ENCODE measurements around the gene PRIM2.

- TF ChIP-seq CTCF (conservative IDR thresholded peaks at IDR 0.05; ENCODE audit: low read depth, low read length) (no peak), EZH2 (IDR thresholded peaks at IDR 0.05; ENCODE audit: borderline replicate concordance, low read depth, low read length, poor library complexity, severe bottlenecking) (no peak)
These were observed 38.9 kb upstream of the PRIM2 start for GRCh38 chr6:57278570-57278969.
